Measurements from ENCODE around the gene RAD17. TPM values are rescaled to one million over a fixed set of nuclear protein-coding genes. Genes with fewer than 3 reads are reported as not detected.
"Not testable (repeated sequence)": the region's sequence is repeated elsewhere in the genome, so short reads cannot be mapped to it uniquely, and the experiment has no call there.

RAD17 gene
- total RNA-seq, 3 donors from 2014 or later: 14.6 to 24.1 (median 14.7) TPM

DNA sequence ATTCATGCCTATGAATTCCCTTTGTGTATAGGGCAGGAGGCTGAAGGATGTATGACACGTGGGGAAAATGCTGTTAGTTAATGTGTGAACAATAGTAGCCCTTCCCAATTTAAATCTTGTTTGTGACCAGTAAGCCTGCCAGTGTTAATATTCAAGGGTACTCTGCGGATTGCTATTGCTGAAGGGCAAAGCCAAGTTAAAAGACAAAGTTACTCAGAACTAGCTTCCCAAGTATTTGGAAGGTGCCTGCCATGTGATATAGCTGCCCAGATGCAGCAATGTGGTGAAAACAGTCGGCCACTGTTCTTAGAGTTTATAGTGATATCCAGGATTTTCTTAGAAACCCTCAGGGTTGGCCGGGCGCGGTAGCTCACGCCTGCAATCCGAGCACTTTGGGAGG lies 79.9 kb downstream of the RAD17 start:
- Histone ChIP-seq H3K36me3 (no peaks in the 10 kb centered on the region), H3K4me3 (no peak overlapping the region), H3K27me3 (no peaks in the 10 kb centered on the region), H3K27ac (no peak overlapping the region), H3K9me3 (no peaks in the 10 kb centered on the region), H3K4me1 (no peaks in the 10 kb centered on the region)
- intact Hi-C loops (cut with DNase I; ENCODE audit: low total_unique reads): no loop called here
- no peak for TF ChIP-seq CTCF (IDR thresholded peaks at IDR 0.05)
- no peak for TF ChIP-seq POLR2A (IDR thresholded peaks at IDR 0.05)
- no peak for TF ChIP-seq POLR2AphosphoS5 (IDR thresholded peaks at IDR 0.05)
- DNase-seq (ENCODE audit: low spot score in 2 of 2): no peak

DNA sequence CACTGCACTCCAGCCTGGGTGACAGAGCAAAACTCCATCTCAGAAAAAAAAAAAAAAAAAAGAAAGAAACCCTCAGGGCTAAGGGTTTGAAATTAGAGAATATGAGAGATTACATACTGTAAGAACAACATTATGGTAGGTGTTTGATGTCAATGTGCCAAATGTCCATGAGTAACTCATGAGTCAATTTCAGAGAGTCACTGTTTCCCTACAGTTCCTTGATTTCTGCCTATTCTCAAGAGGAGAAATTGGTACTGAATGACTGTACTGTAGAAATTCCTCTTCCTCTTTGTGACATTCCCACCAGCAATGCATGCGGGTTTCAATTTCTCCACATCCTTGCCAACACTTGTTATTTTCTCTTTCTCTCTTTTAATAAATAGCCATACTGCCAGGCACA lies 80.5 kb downstream of the RAD17 start:
- intact Hi-C loops (cut with DNase I; ENCODE audit: low total_unique reads): no loop called here

DNA sequence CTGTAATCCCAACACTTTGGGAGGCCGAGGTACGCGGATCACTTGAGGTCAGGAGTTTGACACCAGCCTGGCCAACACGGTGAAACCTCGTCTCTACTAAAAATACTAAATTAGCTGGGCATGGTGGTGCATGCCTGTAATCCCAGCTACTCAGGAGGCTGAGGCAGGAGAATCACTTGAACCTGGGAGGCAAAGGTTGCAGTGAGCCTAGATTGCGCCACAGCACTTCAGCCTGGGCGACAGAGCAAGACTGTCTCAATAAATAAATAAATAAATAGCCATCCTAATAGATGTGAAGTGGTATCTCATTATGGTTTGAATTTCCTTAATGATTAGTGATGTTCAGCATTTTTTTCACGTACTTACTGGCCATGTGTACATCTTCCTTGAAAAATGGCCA lies 80.9 kb downstream of the RAD17 start:
- H3K36me3 ChIP-seq; intact Hi-C loops (cut with DNase I; ENCODE audit: low total_unique reads); H3K9me3 ChIP-seq; H3K27ac ChIP-seq; H3K27me3 ChIP-seq; H3K4me1 ChIP-seq; H3K4me3 ChIP-seq; DNase-seq (ENCODE audit: low spot score in 2 of 2): not testable (repeated sequence)

More for the DNA sequence above, 80.5 kb downstream of the RAD17 start:
- Histone ChIP-seq H3K36me3 (no peaks in the 10 kb centered on the region), H3K9me3 (no peaks in the 10 kb centered on the region), H3K4me3 (no peak overlapping the region), H3K4me1 (no peaks in the 10 kb centered on the region), H3K27ac (no peak overlapping the region), H3K27me3 (no peaks in the 10 kb centered on the region)
- no peak for DNase-seq (ENCODE audit: low spot score in 2 of 2)
- TF ChIP-seq CTCF (IDR thresholded peaks at IDR 0.05) (no peak), POLR2A (IDR thresholded peaks at IDR 0.05) (no peak), POLR2AphosphoS5 (IDR thresholded peaks at IDR 0.05) (no peak)

- Histone ChIP-seq H3K9me3 (no peaks in the 10 kb centered on the region), H3K27ac (no peak overlapping the region)
- intact Hi-C loops (cut with DNase I; ENCODE audit: low total_unique reads): no loop called here
These were observed 82.5 kb downstream of the RAD17 start for GRCh38 chr5:69451941-69452647.

GRCh38 chr5:69453487-69453886 lies 83.9 kb downstream of the RAD17 start:
- H3K36me3 ChIP-seq; DNase-seq (ENCODE audit: low spot score in 2 of 2); H3K27me3 ChIP-seq; H3K27ac ChIP-seq; H3K9me3 ChIP-seq; H3K4me3 ChIP-seq; intact Hi-C loops (cut with DNase I; ENCODE audit: low total_unique reads); H3K4me1 ChIP-seq: not testable (repeated sequence)

More at GRCh38 chr5:69451941-69452647, 82.5 kb downstream of the RAD17 start:
- TF ChIP-seq POLR2A (IDR thresholded peaks at IDR 0.05): no peak
- no peak for TF ChIP-seq POLR2AphosphoS5 (IDR thresholded peaks at IDR 0.05)
- TF ChIP-seq CTCF (IDR thresholded peaks at IDR 0.05): no peak
- Histone ChIP-seq H3K4me1 (no peaks in the 10 kb centered on the region), H3K36me3 (no peaks in the 10 kb centered on the region), H3K4me3 (no peak overlapping the region), H3K27me3 (no peaks in the 10 kb centered on the region)
- DNase-seq (ENCODE audit: low spot score in 2 of 2): no peak

DNA sequence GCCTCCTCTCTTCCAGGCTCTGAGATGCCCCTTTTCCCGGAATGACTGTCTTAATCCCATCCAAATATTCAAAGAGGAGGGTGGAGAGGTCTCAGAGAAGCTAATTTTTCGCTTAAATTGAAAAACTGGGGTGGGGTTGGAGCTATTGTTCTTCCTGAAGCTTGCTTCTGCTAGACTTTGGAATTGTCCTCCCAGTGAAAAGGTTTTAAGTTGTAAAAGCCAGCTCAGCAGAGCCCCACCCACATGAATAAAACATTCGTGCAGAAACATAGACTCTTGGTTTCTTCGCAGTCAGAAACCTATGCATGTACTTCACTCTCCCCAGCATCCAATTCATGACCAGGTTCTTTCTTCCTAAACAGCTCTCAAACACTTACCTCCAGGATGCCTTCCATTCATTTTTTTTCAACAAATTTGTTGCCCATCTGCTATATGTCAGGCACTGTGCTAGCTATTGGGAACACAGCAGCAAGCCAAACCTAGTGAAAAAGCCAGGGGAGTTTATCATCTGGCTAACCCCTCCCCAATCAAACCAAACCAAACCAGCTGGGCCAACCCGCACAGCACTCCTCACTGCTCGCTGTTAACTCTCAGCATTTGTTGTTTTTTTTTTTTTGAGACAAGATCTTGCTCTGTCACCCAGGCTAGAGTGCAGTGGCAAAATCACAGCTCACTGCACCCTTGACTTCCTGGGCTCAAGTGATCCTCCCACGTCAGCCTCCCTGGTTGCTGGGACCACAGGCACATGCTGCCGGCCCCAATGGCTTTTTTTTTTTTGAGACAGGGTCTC lies 85.0 kb downstream of the RAD17 start:
- H3K27me3 ChIP-seq: no peaks in the 10 kb centered on the region
- no peak overlapping the region for H3K4me3 ChIP-seq
- H3K4me1 ChIP-seq: no peaks in the 10 kb centered on the region
- H3K9me3 ChIP-seq: no peaks in the 10 kb centered on the region
- no peaks in the 10 kb centered on the region for H3K36me3 ChIP-seq
- H3K27ac ChIP-seq: no peak overlapping the region
- DNase-seq (ENCODE audit: low spot score in 2 of 2): no peak
- intact Hi-C loops (cut with DNase I; ENCODE audit: low total_unique reads): no loop called here
- TF ChIP-seq CTCF (IDR thresholded peaks at IDR 0.05) (no peak), POLR2A (IDR thresholded peaks at IDR 0.05) (no peak)

GRCh38 chr5:69455428-69455988 lies 85.9 kb downstream of the RAD17 start:
- intact Hi-C loops (cut with DNase I; ENCODE audit: low total_unique reads); H3K27me3 ChIP-seq; H3K4me3 ChIP-seq; H3K27ac ChIP-seq; DNase-seq (ENCODE audit: low spot score in 2 of 2); H3K36me3 ChIP-seq; H3K4me1 ChIP-seq; H3K9me3 ChIP-seq: not testable (repeated sequence)
